ENCODE data around the gene ARRDC4.

ARRDC4 gene

DNA sequence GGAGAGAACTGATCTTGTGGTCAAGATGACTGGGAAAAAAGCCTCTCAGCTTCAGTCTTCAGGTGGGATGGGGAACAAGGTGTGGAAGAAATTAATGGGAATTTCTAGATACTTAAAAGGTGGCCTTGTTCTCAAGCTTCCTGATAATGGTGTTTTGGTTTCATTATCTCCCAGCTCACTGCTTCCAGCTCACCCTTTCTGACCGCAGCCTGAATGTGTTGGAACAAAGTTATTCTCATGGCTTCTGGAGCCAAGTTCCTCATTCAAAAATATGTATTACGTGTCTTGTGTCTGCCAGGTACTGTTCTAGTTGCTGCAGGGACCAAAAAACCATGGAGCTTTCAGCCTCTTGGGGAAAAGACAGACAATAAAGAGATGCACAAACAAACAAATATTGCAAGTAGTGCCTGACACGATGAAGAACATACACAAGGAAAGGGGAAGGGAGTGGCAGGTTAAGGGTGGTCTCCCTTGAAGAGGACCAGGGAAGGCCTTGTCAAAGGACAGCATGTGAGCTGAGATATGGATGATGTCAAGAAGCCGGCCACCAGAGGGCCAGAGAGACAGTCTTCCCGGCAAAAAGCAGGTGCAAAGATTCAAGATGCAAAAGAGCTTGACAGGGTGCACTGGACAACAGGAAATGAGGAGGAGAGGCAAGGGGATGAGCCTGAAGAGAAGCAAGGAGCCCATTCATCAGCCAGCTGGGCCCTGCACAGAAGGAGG lies 35.5 kb downstream of the ARRDC4 start:
- no peak for DNase-seq

DNA sequence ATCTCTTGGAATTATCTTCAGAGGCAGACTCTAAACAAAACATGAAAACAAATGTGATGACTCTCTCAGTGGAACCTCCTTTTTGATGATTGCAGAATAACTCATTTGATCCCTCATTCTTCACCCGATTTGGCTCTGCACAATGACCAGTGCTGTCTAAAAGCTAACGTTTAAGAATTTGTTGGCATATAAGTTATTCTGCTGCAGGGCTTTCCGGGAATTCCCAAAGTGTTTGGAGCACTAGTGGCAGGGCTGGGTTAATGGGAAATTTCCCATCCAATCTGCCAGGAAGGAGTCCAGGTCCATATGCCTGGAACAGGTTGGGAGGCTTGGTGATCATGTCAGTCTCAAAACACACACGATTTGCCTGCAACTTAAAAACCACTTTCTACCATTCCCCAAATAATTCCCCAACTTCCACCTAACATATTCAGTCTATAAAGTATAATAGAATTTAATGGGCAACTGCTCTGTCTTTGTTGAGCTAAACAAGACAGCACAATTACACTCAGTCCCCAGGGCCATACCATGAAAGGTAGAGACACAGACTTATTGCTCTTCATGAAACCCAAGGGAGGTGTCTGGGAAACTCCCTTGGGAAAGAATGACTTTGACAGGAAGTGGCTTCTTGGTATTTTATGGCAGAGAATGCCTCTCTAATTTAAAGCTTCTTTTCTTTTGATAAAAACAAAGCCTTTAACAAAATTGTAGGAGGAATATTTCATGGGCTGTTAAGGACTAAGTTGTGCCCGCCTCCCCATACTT lies 38.0 kb downstream of the ARRDC4 start:
- no peak for DNase-seq

DNA sequence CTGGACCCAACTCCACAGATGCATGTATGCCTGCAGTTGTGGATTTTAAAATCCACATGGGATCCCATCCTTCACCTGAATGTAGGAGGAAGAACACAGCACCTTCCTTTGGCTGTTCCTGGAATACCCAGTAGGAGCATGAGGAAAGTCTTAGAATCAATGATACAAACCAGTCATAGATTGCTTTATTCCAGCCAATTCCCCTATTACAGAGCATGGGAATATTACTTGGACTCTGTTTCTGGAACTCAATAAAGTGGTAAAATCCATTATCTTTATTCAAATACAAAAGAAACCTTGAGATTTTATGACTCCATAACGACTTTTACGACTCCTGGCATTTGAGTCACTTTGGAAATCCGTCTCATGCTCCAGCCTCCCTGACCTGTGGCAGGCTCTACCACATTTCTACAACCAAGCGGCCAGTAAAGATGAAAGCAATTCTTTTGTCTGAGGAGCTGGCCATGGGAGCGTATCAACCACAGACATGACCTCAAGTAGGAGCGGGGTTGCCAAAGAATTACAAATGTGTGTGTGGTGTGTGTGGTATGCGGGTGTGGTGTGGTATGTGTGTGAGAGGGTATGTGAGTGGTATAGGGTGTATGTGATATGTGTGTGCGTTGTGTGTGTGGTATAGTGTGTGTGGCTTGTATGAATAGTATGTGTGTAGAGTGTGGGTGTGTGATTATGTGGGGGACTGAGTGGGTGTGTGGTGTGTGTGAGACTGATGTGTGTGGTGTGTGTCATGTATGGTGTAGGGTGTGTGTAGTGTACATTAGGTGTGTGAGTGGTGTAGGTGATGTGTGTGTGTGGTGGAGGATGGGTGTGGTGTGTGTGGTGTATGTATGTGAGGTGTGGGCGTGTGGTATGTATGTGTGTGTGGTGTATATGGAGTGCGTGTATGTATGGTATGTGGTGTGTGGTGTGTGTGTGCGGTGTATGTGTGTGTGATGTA lies 40.0 kb downstream of the ARRDC4 start:
- DNase-seq, result no peak

DNA sequence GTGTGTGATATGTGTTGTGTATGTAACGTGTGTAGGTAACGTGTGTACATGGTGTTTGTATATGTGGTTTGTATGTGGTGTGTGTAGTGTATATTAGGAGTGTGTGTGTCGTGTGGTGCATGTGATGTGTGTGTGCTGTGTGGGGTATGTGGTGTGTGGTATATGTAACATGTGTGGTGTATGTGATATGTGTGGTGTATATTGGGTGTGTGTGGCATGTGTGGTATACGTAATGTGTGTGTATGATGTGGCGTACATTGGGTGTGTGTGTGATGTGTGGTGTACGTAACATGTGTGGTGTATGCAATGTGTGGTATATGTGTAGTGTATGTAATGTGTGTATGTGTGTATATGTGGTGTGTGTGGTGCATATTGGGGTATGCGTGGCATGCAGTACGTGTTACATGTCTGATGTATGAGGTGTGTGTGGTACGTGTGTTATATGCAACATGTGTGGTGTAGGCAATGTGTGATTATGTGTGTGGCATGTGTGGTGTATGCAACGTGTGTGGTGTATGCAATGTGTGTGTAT lies 41.2 kb downstream of the ARRDC4 start:
- no peak for DNase-seq

DNA sequence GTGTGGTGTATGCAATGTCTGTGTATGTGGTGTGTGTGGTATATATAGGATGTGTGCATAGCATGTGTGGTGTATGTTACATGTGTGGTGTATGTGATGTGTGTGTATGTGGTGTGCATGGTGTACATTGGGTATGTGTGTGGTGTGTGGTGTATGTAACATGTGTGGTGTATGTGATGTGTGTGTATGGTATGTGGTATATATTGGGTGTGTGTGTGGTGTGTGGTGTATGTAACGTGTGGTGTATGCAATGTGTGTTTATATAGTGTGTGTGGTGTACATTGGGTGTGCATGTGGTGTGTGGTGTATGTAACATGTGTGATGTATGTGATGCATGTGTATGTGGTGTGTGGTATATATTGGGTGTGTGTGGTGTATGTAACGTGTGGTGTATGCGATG lies 41.9 kb downstream of the ARRDC4 start:
- DNase-seq, result no peak

DNA sequence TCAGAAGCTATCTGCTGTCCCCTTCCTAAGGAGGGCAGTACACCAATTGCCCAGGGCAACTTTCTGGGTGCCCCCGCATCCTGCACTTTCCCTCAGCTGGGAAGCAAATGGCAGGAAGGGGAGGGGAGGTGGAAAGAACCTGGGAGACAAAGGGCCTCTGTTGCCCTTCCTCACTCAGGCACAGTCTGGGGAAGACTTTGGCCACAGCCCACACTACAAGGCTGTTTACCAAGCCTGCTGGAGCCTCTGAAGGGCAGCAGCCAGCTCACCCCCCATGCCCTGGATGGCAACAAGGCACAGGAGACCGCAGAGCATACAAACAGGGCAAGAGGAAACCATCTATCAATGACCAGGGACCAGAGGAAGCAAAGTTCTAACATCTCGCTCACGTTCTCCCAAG lies 42.4 kb downstream of the ARRDC4 start:
- DNase-seq, result peak in 6 of 51 donors; percentile 14 to 50 (median 27)

DNA sequence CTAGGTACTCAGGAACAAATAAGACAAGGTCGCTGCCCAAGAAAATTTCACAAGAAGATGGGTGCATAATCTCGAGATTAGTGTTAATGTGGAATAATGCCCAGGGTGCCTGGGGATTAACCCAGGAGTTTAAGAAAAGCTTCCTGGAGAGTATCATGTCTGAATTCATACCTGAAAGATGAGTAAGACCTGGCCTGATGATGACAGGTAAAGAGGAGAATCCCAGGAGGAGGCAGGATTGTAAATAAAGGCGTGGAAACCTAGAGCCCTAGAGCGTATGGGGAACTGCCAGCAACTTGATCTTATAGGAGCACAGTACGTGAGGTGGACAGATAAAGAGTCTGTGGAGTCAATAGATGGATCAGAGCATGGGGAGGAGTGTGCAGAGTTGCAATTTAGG lies 43.0 kb downstream of the ARRDC4 start:
- DNase-seq, result no peak

DNA sequence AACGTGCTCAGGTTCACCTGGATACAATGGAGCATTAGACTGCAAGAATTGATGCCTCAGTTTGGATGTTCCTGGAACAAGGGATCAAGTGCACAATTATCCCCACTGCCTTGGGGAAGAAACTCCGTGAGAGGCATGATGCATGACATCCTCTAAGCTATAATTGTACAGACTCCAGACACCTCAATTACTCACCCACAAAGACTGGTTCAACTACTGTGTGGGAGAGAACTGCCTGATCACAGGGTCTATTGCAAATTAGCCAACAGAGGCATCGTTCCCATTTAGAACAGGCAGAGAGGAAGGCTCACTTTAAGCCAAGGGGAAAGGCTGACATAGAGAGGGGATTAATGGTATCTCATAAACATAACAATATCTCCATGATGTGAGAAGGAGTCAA lies 43.5 kb downstream of the ARRDC4 start:
- DNase-seq, result peak in 1 of 51 donors; percentile 3

DNA sequence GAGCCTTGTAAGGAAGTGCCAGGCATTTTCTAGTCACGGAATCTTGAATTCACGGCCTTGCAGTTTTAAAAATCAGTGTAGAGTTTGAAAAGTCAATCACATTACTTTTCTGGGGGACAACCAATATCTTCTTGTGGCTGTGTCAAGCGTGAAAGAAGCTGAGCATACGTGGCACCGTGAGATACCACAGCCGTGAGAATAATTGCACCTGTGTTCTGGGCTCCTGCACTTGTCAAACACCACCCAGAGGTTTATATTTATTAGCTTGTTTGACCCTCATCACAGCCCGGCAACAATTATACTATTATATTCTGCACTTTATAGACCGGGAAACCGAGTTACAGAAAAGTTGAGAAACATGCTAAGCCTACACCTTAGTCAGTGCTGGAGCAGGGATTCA lies 45.2 kb downstream of the ARRDC4 start:
- DNase-seq, result no peak

DNA sequence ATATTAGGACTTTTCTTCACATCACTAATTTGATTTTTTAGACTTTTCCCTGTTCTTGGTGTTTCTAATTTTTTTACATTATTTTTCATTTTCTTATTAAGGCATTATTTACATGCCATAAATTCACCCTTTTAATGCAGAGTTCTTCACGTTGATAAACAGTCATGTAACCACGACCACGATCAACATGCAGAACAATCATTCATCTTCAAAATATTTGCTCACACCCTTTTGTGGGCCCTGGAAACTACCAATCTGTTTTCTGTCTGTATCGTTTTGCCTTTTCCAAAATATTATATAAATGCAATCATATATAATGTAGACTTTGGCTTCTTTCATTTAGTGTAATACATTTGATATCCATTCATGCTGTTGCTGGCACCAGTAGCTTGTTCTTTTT lies 48.7 kb downstream of the ARRDC4 start:
- no peak for DNase-seq

DNA sequence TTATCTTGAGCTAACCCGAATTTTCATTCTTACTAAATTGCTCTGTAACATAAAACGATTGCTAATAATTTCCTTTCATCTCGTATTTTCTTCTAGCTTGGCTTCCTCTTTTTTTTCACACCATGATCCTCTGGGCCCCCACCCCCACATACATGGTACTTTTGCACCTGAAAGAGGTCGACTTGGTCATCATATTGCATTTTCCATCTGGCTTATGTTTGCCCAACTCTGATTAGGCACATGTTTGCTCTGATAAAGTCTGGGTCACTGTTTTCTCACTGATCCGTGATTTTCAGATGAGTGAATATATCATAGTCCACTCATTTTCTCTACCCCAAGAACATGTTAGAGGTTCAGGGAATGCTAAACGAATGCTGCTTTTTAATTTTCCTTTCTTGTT lies 49.5 kb downstream of the ARRDC4 start:
- no peak for DNase-seq

DNA sequence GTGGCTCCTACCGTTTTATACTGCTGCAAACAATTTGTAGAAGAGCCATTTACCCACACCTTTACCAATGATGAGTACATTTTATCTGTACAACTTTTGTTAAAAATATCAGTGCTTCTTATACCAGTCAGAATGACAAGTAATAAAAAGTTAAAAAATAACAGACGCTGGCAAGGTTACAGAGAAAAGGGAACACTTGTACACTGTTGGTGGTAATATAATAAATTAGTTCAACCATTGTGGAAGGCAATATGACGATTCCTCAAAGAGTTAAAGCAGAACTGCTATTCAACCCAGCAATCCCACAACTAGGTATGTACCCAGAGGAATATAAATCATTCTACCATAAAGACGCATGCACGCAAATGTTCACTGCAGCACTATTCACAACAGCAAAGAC lies 51.9 kb downstream of the ARRDC4 start:
- no peak for DNase-seq

DNA sequence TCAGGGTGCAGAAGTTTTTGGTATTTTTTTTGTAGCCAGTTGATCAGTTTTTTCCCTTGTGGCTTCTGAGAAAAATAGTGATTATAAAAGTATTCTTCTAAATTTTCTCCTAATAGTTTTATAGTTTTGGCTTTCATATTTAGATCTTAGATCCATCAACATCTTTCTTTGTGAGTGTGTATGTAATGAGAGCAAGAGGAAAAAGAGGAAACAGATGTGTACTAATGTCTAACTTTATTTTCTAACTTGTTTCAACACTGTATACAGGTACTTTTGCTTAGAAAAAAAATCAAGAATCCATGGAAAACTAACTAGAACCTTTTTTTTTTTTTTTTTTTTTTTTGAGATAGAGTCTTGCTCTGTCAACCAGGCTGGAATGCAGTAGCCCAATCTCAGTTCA lies 53.1 kb downstream of the ARRDC4 start:
- no peak for DNase-seq

DNA sequence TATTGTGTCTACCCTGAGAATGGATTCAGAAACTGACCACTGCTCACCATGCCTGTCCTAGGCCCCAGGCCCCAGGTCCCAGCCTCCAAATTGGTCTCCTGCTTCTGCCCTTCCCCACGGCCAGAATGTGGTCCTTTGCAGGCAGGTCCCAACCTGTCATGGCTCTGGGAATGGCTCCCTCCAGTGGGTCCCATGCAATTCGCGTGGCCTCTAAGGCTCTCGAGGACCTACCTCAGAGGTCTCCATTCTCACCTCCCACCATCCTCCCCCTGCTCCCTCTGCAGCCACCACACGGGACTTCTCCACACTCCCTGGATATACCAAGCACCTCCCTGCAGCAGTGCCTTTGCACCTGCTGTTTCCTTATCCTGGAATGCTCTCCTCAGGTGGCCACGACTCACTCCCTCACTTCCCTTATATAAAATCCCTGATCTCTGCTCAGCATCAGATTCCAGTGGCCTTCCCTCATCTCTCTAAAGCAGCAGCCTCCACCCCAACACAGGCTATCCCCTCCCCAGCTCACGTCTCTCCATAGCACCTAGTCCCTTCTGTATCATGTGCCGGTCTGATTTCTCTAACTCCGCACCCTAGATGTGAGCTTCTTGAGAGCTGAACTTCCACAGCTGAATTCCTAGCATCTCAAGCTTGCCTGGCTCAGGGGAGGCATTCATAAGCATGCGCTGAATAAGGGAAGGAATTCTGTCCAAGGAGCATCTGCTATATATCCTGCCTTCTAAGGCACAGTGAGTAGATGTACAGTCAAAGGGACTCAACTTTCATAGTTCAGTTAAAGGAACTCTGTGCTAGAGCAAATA lies 56.9 kb downstream of the ARRDC4 start:
- no peak for DNase-seq

DNA sequence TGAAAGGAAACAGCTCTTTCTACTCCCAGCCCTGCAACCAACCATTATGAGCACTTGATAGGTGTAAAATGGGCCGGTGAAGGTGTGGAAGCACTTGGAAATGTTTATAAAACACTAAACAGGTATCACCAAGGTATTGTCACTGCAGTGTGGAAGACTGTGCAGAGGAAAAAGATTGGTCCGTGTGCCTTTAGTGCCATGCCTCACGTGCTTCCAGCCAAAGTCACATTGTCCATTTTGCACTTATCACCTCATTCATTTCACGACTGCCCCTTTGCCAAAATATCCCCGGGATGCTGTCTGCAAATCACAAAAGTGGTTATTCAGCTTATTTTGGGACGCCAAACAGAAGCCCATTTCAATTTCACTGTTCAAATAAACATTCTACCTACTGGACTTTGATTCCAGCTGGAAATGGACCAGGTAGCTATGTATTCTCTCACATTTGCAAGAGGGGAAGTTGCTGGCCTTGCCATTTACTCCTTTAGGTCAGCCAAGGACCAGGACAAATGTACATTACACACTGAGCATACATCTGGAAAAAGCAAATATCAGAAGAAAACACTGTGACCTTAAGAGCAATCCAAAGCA lies 58.4 kb downstream of the ARRDC4 start:
- no peak for DNase-seq
